Hepatocyte (in vitro differentiated cells): Measurements from ENCODE around the gene ITPKB.

Source experiments
- CTCF ChIP-seq: fragments of 200-600 bp; sonication (generic); IDR thresholded peaks from 2 replicates; pipeline ENCODE4 v1.5.1; 2016; ENCODE audit warnings: antibody characterized with exemption, mild to moderate bottlenecking; ENCODE audit not compliant: poor library complexity
- EZH2phosphoT487 ChIP-seq: fragments of 200-600 bp; sonication (generic); IDR thresholded peaks from one replicate; pipeline ENCODE4 v1.6.1; 2018; ENCODE audit warnings: antibody characterized with exemption, mild to moderate bottlenecking, low read depth, moderate library complexity; ENCODE audit not compliant: unreplicated experiment, severe bottlenecking

DNA sequence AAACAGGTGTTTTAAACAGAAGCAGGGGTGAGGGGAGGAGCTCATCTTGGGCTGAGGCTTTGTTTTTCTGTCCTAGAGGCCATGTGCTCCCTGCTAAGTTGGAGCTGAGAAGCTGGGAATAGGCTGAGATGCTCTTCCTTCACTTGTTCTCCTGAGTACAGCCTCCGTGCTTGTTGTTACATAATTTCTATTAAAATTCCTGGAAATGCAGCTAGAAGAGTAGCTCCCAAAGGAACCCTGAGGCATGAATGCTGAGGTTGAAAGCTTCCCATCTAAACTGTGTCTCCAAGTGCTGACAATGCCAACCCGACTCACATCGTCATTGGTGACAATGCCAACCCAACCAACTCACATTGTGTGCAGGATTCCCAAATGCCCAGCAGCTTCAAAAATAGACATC, 12.6 kb upstream of the ITPKB start:
- TF ChIP-seq EZH2phosphoT487 (no peak), CTCF (no peak)
